Subcutaneous abdominal adipose tissue (tissue), 5 donors: Measurements from ENCODE around the gene ERCC6L.
A peak's percentile ranks its signal among the peaks of the same experiment; 100 is the strongest.
"Not testable (repeated sequence)": the region's sequence is repeated elsewhere in the genome, so short reads cannot be mapped to it uniquely, and the experiment has no call there.

Experiments
- H3K27ac ChIP-seq: one replicate; pipeline ENCODE4 v1.7.0; 2013; ENCODE audit warnings: low read depth, mild to moderate bottlenecking, inconsistent platforms, low read length, moderate library complexity
- H3K27me3 ChIP-seq, 5 donors: one replicate each; pipeline ENCODE4 v1.7.0; 2013; ENCODE audit warnings: low read length in 5 of 5, inconsistent platforms in 1 of 5; ENCODE audit not compliant: control insufficient read depth in 5 of 5, insufficient read depth in 4 of 5
- H3K36me3 ChIP-seq, 5 donors: one replicate each; pipeline ENCODE4 v1.7.0; 2013; ENCODE audit warnings: low read length in 5 of 5; ENCODE audit not compliant: control insufficient read depth in 5 of 5, insufficient read depth in 5 of 5
- H3K4me1 ChIP-seq, 5 donors: one replicate each; pipeline ENCODE4 v1.7.0; 2013; ENCODE audit warnings: low read length in 5 of 5, mild to moderate bottlenecking in 3 of 5, moderate library complexity in 1 of 5; ENCODE audit not compliant: control insufficient read depth in 5 of 5, insufficient read depth in 5 of 5
- H3K4me3 ChIP-seq, 5 donors: one replicate each; pipeline ENCODE4 v1.7.0; 2013; ENCODE audit warnings: low read length in 5 of 5, low read depth in 1 of 5
- H3K9ac ChIP-seq, 5 donors: one replicate each; pipeline ENCODE4 v1.7.0; 2013; ENCODE audit warnings: low read length in 5 of 5, mild to moderate bottlenecking in 4 of 5, moderate library complexity in 3 of 5
- H3K9me3 ChIP-seq, 5 donors: one replicate each; pipeline ENCODE4 v1.7.0; 2013; ENCODE audit warnings: low read length in 5 of 5; ENCODE audit not compliant: control insufficient read depth in 5 of 5
- donor health status: healthy.
- donor health status: healthy.
- donor health status: healthy.
- donor health status: healthy.
- donor health status: healthy.

The ERCC6L gene

DNA sequence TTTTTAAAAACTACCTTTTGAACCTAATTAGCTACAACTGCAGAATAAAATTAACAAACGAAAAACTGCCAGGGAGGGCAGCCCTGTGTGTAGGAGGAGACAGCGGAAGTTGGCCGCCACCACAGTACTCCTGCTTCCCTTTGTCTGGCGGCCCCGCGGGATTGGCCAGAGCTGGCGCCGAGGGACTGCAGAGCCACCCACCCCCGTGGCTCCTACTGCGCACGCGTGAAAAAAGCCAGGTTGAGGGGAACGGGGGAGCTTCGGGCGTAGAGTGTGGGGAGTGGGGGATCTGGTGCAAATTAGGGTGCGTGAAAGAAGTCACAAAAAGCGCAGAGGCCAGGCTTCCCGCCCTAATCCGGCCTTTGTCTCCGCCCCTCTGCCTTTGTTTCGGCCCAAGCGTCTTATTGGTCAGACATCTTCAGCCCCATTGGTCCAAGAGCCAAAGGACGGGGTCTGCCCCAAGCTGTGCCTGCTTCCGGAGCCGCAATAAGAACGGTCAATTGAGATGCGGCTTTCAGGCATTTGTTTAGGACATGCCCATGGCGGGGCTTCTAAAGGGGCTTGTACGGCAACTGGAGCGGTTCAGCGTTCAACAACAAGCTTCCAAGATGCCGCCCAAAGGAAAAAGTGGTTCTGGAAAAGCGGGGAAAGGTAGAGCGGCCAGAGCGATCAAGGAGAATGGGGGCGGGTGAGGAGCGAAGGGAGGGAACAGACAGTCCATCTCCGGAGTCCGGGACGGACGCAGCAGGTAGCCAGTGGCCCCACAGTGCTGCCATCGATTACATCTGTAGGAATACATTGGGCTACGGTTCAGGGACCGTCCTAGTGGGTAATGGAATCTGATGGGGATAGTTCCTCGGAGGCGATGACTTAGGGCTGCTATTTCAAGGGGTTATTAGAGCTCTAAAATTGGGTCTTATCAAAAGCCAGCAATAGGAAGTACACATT is 57.4 kb downstream of the ERCC6L start, which contains the start of gene PIN4:
Gene PIN4 (plus strand): TSS at position 580 of the 948 bp plus-strand sequence. CDS start 29 bp downstream, at position 609.
- H3K27me3 ChIP-seq, result peaks cover 0 to 6% (median 2%) of the 10 kb centered on the region in 5 donors
- peak within 1 kb of the TSS; percentile 38 to 85 (median 83) for H3K9ac ChIP-seq
- no peaks in the 10 kb centered on the region for H3K9me3 ChIP-seq
- H3K4me3 ChIP-seq, result peak within 1 kb of the TSS; percentile 72 to 95 (median 79)
- peaks cover 3 to 18% (median 13%) of the 10 kb centered on the region in 5 donors for H3K4me1 ChIP-seq
- H3K36me3 ChIP-seq, result no peaks in the 10 kb centered on the region
- peak within 1 kb of the TSS; percentile 46 for H3K27ac ChIP-seq

DNA sequence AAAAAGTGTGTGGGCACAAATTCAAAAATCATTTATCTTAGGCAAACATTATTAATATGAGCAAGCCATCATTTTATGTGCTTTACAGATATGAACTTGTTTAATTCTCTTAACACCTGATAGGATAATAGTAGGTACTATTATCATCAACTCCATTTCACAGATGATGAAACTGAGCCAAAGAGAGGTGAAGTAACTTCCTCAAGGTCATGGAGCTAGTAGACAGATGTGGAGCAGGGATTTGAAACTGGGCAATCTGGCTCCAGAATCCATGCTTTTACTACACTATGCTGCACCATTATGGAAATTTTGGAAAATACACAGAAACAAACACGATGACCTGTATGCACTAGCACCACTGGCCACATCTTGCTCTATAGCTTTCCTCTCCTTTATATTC is 58.3 kb downstream of the ERCC6L start:
- H3K27me3 ChIP-seq, result peaks cover 0 to 6% (median 2%) of the 10 kb centered on the region in 5 donors
- peak overlapping the region in 3 of 5 donors; percentile 75 to 95 (median 91) for H3K4me3 ChIP-seq
- peaks cover 3 to 18% (median 13%) of the 10 kb centered on the region in 5 donors for H3K4me1 ChIP-seq
- H3K9ac ChIP-seq, result peak overlapping the region in 1 of 5 donors; percentile 83
- H3K27ac ChIP-seq, result no peak overlapping the region
- no peaks in the 10 kb centered on the region for H3K9me3 ChIP-seq
- H3K36me3 ChIP-seq, result no peaks in the 10 kb centered on the region

DNA sequence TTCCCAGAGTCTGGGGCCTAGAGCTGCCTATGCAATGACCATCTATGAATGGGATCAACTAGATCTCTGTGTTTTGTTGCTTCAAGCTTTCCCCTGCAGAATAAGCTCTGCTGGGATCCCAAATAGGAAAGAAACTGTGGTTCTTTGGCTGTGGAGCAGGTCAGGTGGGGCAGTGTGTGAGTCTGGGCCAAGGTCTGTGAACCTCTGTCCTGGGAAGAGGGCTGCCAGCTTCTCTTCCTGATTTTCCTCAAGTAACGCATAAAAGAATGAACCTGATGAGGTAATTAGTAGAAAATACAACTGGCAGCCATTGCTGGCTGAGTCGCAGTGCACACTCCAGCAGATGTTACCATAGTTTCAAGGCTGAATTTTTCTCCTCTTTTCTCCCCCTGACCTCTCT is 61.8 kb downstream of the ERCC6L start:
- Histone ChIP-seq H3K9ac (no peak overlapping the region), H3K4me3 (no peak overlapping the region), H3K27me3 (peaks cover 0 to 9% (median 2%) of the 10 kb centered on the region in 5 donors), H3K36me3 (no peaks in the 10 kb centered on the region), H3K27ac (no peak overlapping the region), H3K9me3 (no peaks in the 10 kb centered on the region), H3K4me1 (peaks cover 0 to 5% (median 2%) of the 10 kb centered on the region in 5 donors)

DNA sequence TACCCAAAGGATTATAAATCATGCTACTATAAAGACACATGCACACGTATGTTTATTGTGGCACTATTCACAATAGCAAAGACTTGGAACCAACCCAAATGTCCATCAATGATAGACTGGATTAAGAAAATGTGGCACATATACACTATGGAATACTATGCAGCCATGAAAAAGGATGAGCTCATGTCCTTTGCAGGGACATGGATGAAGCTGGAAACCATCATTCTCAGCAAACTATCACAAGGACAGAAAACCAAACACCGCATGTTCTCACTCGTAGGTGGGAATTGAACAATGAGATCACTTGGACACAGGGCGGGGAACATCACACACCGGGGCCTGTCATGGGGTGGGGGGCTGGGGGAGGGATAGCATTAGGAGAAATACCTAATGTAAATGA is 62.5 kb downstream of the ERCC6L start:
- not testable (repeated sequence) for H3K9ac ChIP-seq, H3K27me3 ChIP-seq, H3K9me3 ChIP-seq

DNA sequence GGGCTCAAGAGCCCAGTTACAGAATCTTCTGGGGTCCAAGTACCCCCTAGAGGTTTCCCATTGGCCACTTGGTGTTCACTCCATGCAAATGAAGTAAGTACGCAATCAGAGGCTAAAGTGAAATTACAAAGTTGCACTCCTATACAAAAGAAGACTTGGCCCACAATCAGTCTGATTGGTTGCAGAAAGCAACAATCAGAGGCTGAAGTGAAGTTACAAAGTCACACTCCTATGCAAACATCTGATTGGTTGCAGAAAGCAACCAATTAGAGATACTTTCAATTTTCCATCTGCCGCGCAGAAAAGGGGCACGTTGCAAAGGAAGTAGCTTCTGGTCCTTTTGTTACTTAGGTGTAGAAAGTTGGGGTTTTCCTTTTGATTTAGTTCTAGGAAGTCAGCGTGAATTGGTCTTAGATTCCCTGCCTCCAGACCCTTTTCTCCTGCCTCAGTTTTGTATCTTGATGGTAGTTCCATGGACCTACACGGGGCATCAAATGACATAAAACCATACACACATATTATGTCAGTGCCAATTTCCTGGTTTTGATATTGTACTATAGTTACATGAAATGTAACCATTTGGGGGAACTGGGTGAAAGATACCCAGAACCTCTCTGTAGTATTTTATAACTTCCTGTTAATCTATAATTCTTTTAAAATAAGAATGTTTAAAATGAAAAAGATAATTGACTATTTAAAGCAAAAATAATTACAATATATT is 69.7 kb downstream of the ERCC6L start:
- Histone ChIP-seq H3K27ac (no peak overlapping the region), H3K4me1 (no peaks in the 10 kb centered on the region), H3K27me3 (peaks cover 0 to 4% (median 2%) of the 10 kb centered on the region in 5 donors), H3K9ac (no peak overlapping the region), H3K4me3 (peak overlapping the region in 4 of 5 donors; percentile 34 to 57 (median 48)), H3K36me3 (no peaks in the 10 kb centered on the region), H3K9me3 (no peaks in the 10 kb centered on the region)

More for the DNA sequence above, 62.5 kb downstream of the ERCC6L start:
- H3K36me3 ChIP-seq, H3K4me3 ChIP-seq, H3K27ac ChIP-seq, H3K4me1 ChIP-seq: not testable (repeated sequence)

DNA sequence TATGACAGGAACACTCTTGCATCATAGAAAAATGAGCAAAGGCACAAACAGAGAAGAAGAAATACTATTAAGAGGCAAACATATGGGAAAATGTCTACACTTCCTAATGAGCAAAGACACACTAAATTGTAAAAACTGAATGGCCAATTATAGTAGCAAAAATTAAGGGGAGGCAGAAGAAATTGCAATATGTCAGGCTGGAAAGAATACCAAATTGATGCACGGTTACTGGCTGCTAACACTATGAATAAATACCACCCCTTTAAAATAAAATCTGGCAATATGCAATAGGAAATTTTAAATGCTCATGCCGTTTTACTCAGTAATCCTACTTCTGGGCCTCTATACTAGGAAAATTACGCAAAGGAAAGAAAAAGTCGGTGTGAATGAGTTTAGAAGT is 73.3 kb downstream of the ERCC6L start:
- H3K36me3 ChIP-seq, result no peaks in the 10 kb centered on the region
- no peak overlapping the region for H3K4me3 ChIP-seq
- no peak overlapping the region for H3K9ac ChIP-seq
- no peaks in the 10 kb centered on the region for H3K4me1 ChIP-seq
- no peak overlapping the region for H3K27ac ChIP-seq
- H3K27me3 ChIP-seq, result peaks cover 0 to 7% (median 3%) of the 10 kb centered on the region in 5 donors
- H3K9me3 ChIP-seq, result no peaks in the 10 kb centered on the region

DNA sequence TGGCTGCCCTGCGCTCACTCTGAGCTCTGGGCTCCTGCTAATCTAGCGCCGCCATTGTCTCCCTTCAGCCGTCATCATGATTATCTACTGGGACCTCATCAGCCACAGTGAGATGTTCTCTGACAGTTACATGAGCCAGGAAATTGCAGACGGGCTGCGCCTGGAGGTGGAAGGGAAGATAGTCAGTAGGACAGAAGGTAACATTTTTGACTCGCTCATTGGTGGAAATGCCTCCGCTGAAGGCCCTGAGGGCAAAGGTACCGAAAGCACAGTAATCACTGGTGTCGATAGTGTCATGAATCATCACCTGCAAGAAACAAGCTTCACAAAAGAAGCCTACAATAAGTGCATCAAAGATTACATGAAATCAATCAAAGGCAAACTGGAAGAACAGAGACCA is 79.1 kb downstream of the ERCC6L start:
- Histone ChIP-seq H3K4me1 (no peaks in the 10 kb centered on the region), H3K36me3 (no peaks in the 10 kb centered on the region), H3K9me3 (peaks cover 0 to 7% (median 0%) of the 10 kb centered on the region in 5 donors), H3K4me3 (no peak overlapping the region), H3K27ac (no peak overlapping the region), H3K27me3 (peaks cover 3 to 13% (median 11%) of the 10 kb centered on the region in 5 donors), H3K9ac (no peak overlapping the region)

DNA sequence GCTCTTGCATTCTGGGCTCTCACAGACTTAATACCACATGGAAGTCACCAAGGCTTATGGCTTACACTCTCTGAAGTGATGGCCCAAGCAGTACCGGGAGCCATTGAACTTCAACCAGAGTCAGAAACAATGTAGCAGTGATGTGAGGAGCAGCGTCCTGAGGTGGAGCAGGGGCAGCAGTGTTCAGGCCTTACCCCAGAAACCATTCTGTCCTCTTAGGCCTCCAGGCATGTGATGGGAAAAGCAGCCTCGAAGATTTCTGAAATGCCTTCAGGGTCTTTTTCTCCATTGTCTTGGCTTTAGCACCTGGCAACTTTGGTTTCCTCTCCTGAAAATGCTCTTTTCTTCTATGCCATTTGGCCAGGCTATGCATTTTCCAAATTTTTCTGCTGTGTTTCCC is 80.1 kb downstream of the ERCC6L start:
- no peaks in the 10 kb centered on the region for H3K4me1 ChIP-seq
- H3K27ac ChIP-seq, result no peak overlapping the region
- no peaks in the 10 kb centered on the region for H3K36me3 ChIP-seq
- H3K9me3 ChIP-seq, result peaks cover 0 to 7% (median 0%) of the 10 kb centered on the region in 5 donors
- H3K9ac ChIP-seq, result no peak overlapping the region
- H3K4me3 ChIP-seq, result no peak overlapping the region
- peaks cover 3 to 13% (median 11%) of the 10 kb centered on the region in 5 donors for H3K27me3 ChIP-seq
